SK-N-SH treated with all-trans-retinoic acid at 6 μM for 48 hours (cell line): Measurements from ENCODE around the gene BACH2.

Experiments
- ATAC-seq: fragments of 200-7000 bp; cut with Tn5 transposase; 3 replicates; pipeline ENCODE4 v1.9.1; 2020; ENCODE audit warnings: mild to moderate bottlenecking, moderate library complexity
- ARNTL ChIP-seq: fragments of 450-650 bp; formaldehyde crosslinking; IDR thresholded peaks from 2 replicates; pipeline ENCODE4 v1.5.0; 2020; ENCODE audit warnings: low read depth, mild to moderate bottlenecking, moderate library complexity, borderline replicate concordance
- BACH2 ChIP-seq: fragments of 250-450 bp; sonication (Bioruptor Pico); IDR thresholded peaks from 2 replicates; pipeline ENCODE4 v1.9.0; 2021; ENCODE audit warnings: mild to moderate bottlenecking, borderline replicate concordance
- CSDC2 ChIP-seq: fragments of 250-450 bp; sonication (Bioruptor Pico); IDR thresholded peaks from 2 replicates; pipeline ENCODE4 v1.5.0; 2020; ENCODE audit warnings: mild to moderate bottlenecking, moderate library complexity
- CSRNP3 ChIP-seq: fragments of 250-450 bp; sonication (Bioruptor Pico); IDR thresholded peaks from 2 replicates; pipeline ENCODE4 v1.5.1; 2021; ENCODE audit warnings: mild to moderate bottlenecking, moderate library complexity
- ESRRG ChIP-seq: fragments of 250-450 bp; sonication (Bioruptor Pico); IDR thresholded peaks from 2 replicates; pipeline ENCODE4 v1.6.1; 2021; ENCODE audit warnings: mild to moderate bottlenecking
- GLIS3 ChIP-seq: fragments of 250-450 bp; sonication (Bioruptor Pico); IDR thresholded peaks from 2 replicates; pipeline ENCODE4 v1.5.0; 2020; ENCODE audit warnings: mild to moderate bottlenecking, moderate library complexity
- ISL1 ChIP-seq: fragments of 250-450 bp; sonication (Bioruptor Pico); IDR thresholded peaks from 2 replicates; pipeline ENCODE4 v2.1.2; 2022; ENCODE audit warnings: mild to moderate bottlenecking, moderate library complexity
- PATZ1 ChIP-seq: fragments of 250-450 bp; sonication (Bioruptor Pico); IDR thresholded peaks from 2 replicates; pipeline ENCODE4 v1.8.0; 2020; ENCODE audit warnings: mild to moderate bottlenecking, moderate library complexity, borderline replicate concordance
- POU6F1 ChIP-seq: fragments of 250-450 bp; sonication (Bioruptor Pico); IDR thresholded peaks from 2 replicates; pipeline ENCODE4 v1.8.0; 2021; ENCODE audit warnings: low read depth, mild to moderate bottlenecking, moderate library complexity, borderline replicate concordance
- PPARA ChIP-seq: fragments of 250-450 bp; sonication (Bioruptor Pico); IDR thresholded peaks from 2 replicates; pipeline ENCODE4 v1.5.0; 2020; ENCODE audit warnings: mild to moderate bottlenecking, borderline replicate concordance
- RARB ChIP-seq: fragments of 250-450 bp; sonication (Bioruptor Pico); IDR thresholded peaks from 2 replicates; pipeline ENCODE4 v1.8.0; 2021; ENCODE audit warnings: mild to moderate bottlenecking, moderate library complexity
- SNAI2 ChIP-seq: fragments of 250-450 bp; sonication (Bioruptor Pico); IDR thresholded peaks from 2 replicates; pipeline ENCODE4 v1.5.0; 2020; ENCODE audit warnings: mild to moderate bottlenecking, moderate library complexity
- TCF4 ChIP-seq: fragments of 250-450 bp; sonication (Bioruptor Pico); IDR thresholded peaks from 2 replicates; pipeline ENCODE4 v1.8.0; 2021; ENCODE audit warnings: mild to moderate bottlenecking, moderate library complexity, borderline replicate concordance
- TOX ChIP-seq: fragments of 250-450 bp; sonication (Bioruptor Pico); IDR thresholded peaks from 2 replicates; pipeline ENCODE4 v1.8.0; 2021; ENCODE audit warnings: mild to moderate bottlenecking, moderate library complexity, borderline replicate concordance
- TSHZ2 ChIP-seq: fragments of 250-450 bp; sonication (Bioruptor Pico); IDR thresholded peaks from 2 replicates; pipeline ENCODE4 v1.5.0; 2020; ENCODE audit warnings: mild to moderate bottlenecking, moderate library complexity
- ZC3H10 ChIP-seq: fragments of 250-450 bp; sonication (Bioruptor Pico); IDR thresholded peaks from 2 replicates; pipeline ENCODE4 v1.5.1; 2021; ENCODE audit warnings: mild to moderate bottlenecking, moderate library complexity
- ZFP30 ChIP-seq: fragments of 450-650 bp; formaldehyde crosslinking; IDR thresholded peaks from 2 replicates; pipeline ENCODE4 v1.5.0; 2022; ENCODE audit warnings: mild to moderate bottlenecking, moderate library complexity
- ZNF565 ChIP-seq: fragments of 450-650 bp; formaldehyde crosslinking; conservative IDR thresholded peaks from 2 replicates; pipeline ENCODE4 v1.5.0; 2020; ENCODE audit warnings: low read depth, mild to moderate bottlenecking, moderate library complexity
- ZNF8 ChIP-seq: fragments of 450-650 bp; formaldehyde crosslinking; IDR thresholded peaks from 2 replicates; pipeline ENCODE4 v1.5.0; 2020; ENCODE audit warnings: mild to moderate bottlenecking, moderate library complexity

BACH2 gene

GRCh38 chr6:90301816-90302215 lies 5.2 kb upstream of the BACH2 start (continued):
- TF ChIP-seq PATZ1 (CRISPR knock-in tag), result no peak

- TF ChIP-seq CSRNP3 (CRISPR knock-in tag), result no peak
- TF ChIP-seq ARNTL (CRISPR knock-in tag), result no peak
- no peak for TF ChIP-seq TOX
- no peak for TF ChIP-seq RARB (CRISPR knock-in tag)
- TF ChIP-seq BACH2 (CRISPR knock-in tag), result no peak
- TF ChIP-seq ZC3H10 (CRISPR knock-in tag), result no peak
- no peak for TF ChIP-seq SNAI2
- TF ChIP-seq, all 23 proteins: peak for 0
- no peak for ATAC-seq
Observed at GRCh38 chr6:90298459-90299053, 1.9 kb upstream of the BACH2 start.

GRCh38 chr6:90297867-90298381 lies 1.3 kb upstream of the BACH2 start:
- no peak for ATAC-seq
- TF ChIP-seq ISL1 (CRISPR knock-in tag), result no peak
- TF ChIP-seq ARNTL (CRISPR knock-in tag), result no peak
- TF ChIP-seq TSHZ2 (CRISPR knock-in tag), result no peak
- no peak for TF ChIP-seq TCF4 (CRISPR knock-in tag)
- no peak for TF ChIP-seq PPARA

- no peak for ATAC-seq
- TF ChIP-seq PATZ1 (CRISPR knock-in tag) (peak; percentile 16; the same call in 1 of the 2 replicates), SNAI2 (no peak)
Observed at GRCh38 chr6:90297115-90297866, 648 bp upstream of the BACH2 start.

- peak; percentile 59 for ATAC-seq
- no peak for TF ChIP-seq CSRNP3 (CRISPR knock-in tag)
- TF ChIP-seq TOX, result no peak
- no peak for TF ChIP-seq ZNF8 (CRISPR knock-in tag)
- no peak for TF ChIP-seq PPARA
- TF ChIP-seq ZNF565 (CRISPR knock-in tag), result no peak
- no peak for TF ChIP-seq SNAI2
- no peak for TF ChIP-seq CSDC2 (CRISPR knock-in tag)
- no peak for TF ChIP-seq ARNTL (CRISPR knock-in tag)
- no peak for TF ChIP-seq ZFP30 (CRISPR knock-in tag)
- TF ChIP-seq ESRRG (CRISPR knock-in tag), result no peak
- TF ChIP-seq BACH2 (CRISPR knock-in tag), result no peak
- no peak for TF ChIP-seq GLIS3 (CRISPR knock-in tag)
- no peak for TF ChIP-seq POU6F1 (CRISPR knock-in tag)
Observed at GRCh38 chr6:90295854-90296340, 746 bp downstream of the BACH2 start.
